ENCODE measurements around the gene ST7L.
"Not testable (repeated sequence)": the region's sequence is repeated elsewhere in the genome, so short reads cannot be mapped to it uniquely, and the experiment has no call there.

ST7L gene

GRCh38 chr1:112618721-112619517 is at the start of gene ST7L:
ST7L (minus strand) TSS chr1:112619141; CDS start chr1:112619113, 28 bp downstream.
- no peak for FAIRE-seq

GRCh38 chr1:112666946-112667345 is 48.0 kb upstream of the ST7L start:
- FAIRE-seq, result no peak

- FAIRE-seq, result no peak
Measured at GRCh38 chr1:112665857-112666256, 46.9 kb upstream of the ST7L start.

- no peak for FAIRE-seq
Measured at GRCh38 chr1:112651205-112651604, 32.3 kb upstream of the ST7L start.

- no peak for FAIRE-seq
Measured at GRCh38 chr1:112646225-112646624, 27.3 kb upstream of the ST7L start.

- no peak for FAIRE-seq
Measured at GRCh38 chr1:112643080-112643479, 24.1 kb upstream of the ST7L start.

GRCh38 chr1:112640437-112640836 is 21.5 kb upstream of the ST7L start:
- not testable (repeated sequence) for FAIRE-seq

GRCh38 chr1:112638110-112638428 is 19.1 kb upstream of the ST7L start:
- no peak for FAIRE-seq

- no peak for FAIRE-seq
Measured at GRCh38 chr1:112637254-112638109, 18.5 kb upstream of the ST7L start.

GRCh38 chr1:112636597-112637253 is 17.8 kb upstream of the ST7L start:
- FAIRE-seq, result no peak

- FAIRE-seq, result no peak
Measured at GRCh38 chr1:112636056-112636455, 17.1 kb upstream of the ST7L start.

- no peak for FAIRE-seq
Measured at GRCh38 chr1:112634367-112634766, 15.4 kb upstream of the ST7L start.

- no peak for FAIRE-seq
Measured at GRCh38 chr1:112633628-112634027, 14.7 kb upstream of the ST7L start.

- FAIRE-seq, result no peak
Measured at GRCh38 chr1:112629256-112629655, 10.3 kb upstream of the ST7L start.

GRCh38 chr1:112628516-112628915 is 9.6 kb upstream of the ST7L start:
- no peak for FAIRE-seq

- FAIRE-seq, result no peak
Measured at GRCh38 chr1:112626887-112627286, 7.9 kb upstream of the ST7L start.

- no peak for FAIRE-seq
Measured at GRCh38 chr1:112626193-112626592, 7.3 kb upstream of the ST7L start.

- no peak for FAIRE-seq
Measured at GRCh38 chr1:112625696-112626095, 6.8 kb upstream of the ST7L start.

GRCh38 chr1:112624493-112624892 is 5.6 kb upstream of the ST7L start:
- not testable (repeated sequence) for FAIRE-seq

GRCh38 chr1:112620377-112620695 is 1.4 kb upstream of the ST7L start:
- no peak for FAIRE-seq

- FAIRE-seq, result no peak
Measured at GRCh38 chr1:112619518-112620376, 806 bp upstream of the ST7L start, which contains the start of gene CAPZA1. CAPZA1 (plus strand) TSS chr1:112619832; CDS start chr1:112619845, 13 bp downstream.

GRCh38 chr1:112618114-112618720 is 724 bp downstream of the ST7L start:
- FAIRE-seq, result no peak
